MCF 10A (cell line): ENCODE measurements around the gene LY6G6C. TPM values are rescaled to one million over a fixed set of nuclear protein-coding genes. Genes with fewer than 3 reads are reported as not detected.

Experiments used
- BruUV-seq: library from RNA; stranded (reverse); fragments of 400-500 nt; replicated peaks from 2 replicates; lab custom pipeline; 2021; lab: Mats Ljungman, UMichigan
- CTCF ChIA-PET: fragments of 300-600 bp; sonication (Branson Sonifier 250); formaldehyde crosslinking; extraction: SDS; loops from one replicate; lab custom pipeline; 2021; ENCODE audit warnings: antibody characterized with exemption, inconsistent platforms; lab: Yijun Ruan, JAX
- POLR2A ChIA-PET: fragments of 300-600, 350-650 bp; sonication (Branson Sonifier 250); formaldehyde crosslinking; extraction: SDS; loops from one replicate; lab custom pipeline; 2020; ENCODE audit warnings: antibody characterized with exemption, inconsistent platforms; lab: Yijun Ruan, JAX
- DNase-seq: peaks from one replicate; pipeline ENCODE4 v3.0.0-alpha.2; 2018; ENCODE audit not compliant: unreplicated experiment
- H3K27ac Mint-ChIP-seq: one replicate; pipeline ENCODE4 v1.8.0; 2022; ENCODE audit warnings: mild to moderate bottlenecking, low read depth, mixed read lengths; ENCODE audit not compliant: unreplicated experiment
- H3K27me3 Mint-ChIP-seq: one replicate; pipeline ENCODE4 v1.8.0; 2022; ENCODE audit warnings: mixed read lengths; ENCODE audit not compliant: insufficient read depth, unreplicated experiment
- H3K36me3 Mint-ChIP-seq: one replicate; pipeline ENCODE4 v1.8.0; 2022; ENCODE audit warnings: mild to moderate bottlenecking, moderate library complexity, mixed read lengths; ENCODE audit not compliant: insufficient read depth, unreplicated experiment
- H3K4me1 Mint-ChIP-seq: one replicate; pipeline ENCODE4 v1.8.0; 2022; ENCODE audit warnings: mixed read lengths; ENCODE audit not compliant: insufficient read depth, unreplicated experiment
- H3K4me3 Mint-ChIP-seq: one replicate; pipeline ENCODE4 v1.8.0; 2022; ENCODE audit warnings: mild to moderate bottlenecking, moderate library complexity, mixed read lengths; ENCODE audit not compliant: unreplicated experiment
- H3K9me3 Mint-ChIP-seq: one replicate; pipeline ENCODE4 v1.8.0; 2022; ENCODE audit warnings: mixed read lengths; ENCODE audit not compliant: unreplicated experiment
- intact Hi-C: fragments of 100-400 bp; cut with micrococcal nuclease; formaldehyde crosslinking; loops from 2 replicates; pipeline ENCODE4 v1.14.1; 2022
- total RNA-seq: library from RNA; stranded (reverse); gene quantifications from 2 replicates; pipeline ENCODE4 v1.2.3, GENCODE V29; 2022
- TF ChIP-seq, protein P1 (sequence below): fragments of 200-600 bp; IDR thresholded peaks from one replicate; pipeline ENCODE4 v1.8.0; 2022; ENCODE audit warnings: antibody characterized with exemption, mild to moderate bottlenecking; ENCODE audit not compliant: unreplicated experiment

The LY6G6C gene
- total RNA-seq, 1 experiment from 2014 or later: not detected

DNA sequence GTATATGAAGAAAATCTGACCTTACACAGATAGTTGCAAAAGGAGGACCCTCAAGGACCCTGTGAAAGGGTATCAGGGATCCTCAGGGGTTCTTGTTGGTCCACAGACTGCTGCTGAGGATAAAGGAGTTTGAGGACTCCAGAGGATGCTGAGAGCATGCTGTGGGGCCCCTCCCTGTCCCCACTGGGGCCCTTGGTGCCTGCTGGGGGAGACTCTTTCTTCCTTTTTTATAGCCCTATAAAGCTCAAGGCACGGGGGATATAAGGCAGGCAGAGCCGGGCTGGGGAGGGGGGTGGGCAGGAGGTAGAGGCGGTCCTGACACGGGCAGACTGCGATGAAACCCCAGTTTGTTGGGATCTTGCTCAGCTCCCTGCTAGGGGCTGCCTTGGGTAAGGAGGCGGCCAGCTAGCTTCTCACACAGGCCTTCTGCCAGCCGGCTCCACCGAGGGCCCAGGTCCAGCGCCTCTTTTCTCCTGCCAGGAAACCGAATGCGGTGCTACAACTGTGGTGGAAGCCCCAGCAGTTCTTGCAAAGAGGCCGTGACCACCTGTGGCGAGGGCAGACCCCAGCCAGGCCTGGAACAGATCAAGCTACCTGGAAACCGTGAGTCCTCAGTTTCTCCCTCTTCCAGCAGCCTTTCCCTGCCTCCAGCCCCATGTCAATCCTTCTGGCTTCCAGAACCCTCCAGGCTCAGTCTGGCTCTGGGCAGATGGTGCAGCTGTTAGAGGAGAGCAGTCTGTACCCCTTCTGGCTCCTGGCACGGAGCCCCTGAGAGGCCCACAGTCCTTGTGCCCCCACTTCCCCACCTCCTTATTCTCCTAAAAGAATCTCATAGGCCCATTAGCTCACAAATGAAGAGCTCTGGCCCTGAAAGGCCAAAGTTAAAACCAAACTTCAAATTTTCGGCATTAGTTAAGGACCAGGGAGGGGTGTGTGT, 6.3 kb downstream of the LY6G6C start, which contains the start of gene LY6G6D:
Gene LY6G6D (plus strand): TSS at position 327 of the 937 bp plus-strand sequence. CDS start 8 bp downstream, at position 335.
- TF ChIP-seq, protein P1, sequence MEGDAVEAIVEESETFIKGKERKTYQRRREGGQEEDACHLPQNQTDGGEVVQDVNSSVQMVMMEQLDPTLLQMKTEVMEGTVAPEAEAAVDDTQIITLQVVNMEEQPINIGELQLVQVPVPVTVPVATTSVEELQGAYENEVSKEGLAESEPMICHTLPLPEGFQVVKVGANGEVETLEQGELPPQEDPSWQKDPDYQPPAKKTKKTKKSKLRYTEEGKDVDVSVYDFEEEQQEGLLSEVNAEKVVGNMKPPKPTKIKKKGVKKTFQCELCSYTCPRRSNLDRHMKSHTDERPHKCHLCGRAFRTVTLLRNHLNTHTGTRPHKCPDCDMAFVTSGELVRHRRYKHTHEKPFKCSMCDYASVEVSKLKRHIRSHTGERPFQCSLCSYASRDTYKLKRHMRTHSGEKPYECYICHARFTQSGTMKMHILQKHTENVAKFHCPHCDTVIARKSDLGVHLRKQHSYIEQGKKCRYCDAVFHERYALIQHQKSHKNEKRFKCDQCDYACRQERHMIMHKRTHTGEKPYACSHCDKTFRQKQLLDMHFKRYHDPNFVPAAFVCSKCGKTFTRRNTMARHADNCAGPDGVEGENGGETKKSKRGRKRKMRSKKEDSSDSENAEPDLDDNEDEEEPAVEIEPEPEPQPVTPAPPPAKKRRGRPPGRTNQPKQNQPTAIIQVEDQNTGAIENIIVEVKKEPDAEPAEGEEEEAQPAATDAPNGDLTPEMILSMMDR: no peak
- Mint-ChIP-seq H3K36me3 (no peaks in the 10 kb centered on the region), H3K27me3 (no peaks in the 10 kb centered on the region), H3K4me1 (peaks cover 15% of the 10 kb centered on the region), H3K27ac (no peak within 1 kb of the TSS), H3K9me3 (no peaks in the 10 kb centered on the region), H3K4me3 (no peak within 1 kb of the TSS)
- ChIA-PET CTCF (interaction anchor here (0.7 to 1.2 kb wide), 4 partner anchors 12 to 55 kb away, joined by 3 to 4 read pairs (median 3); partner anchors contain the start of gene ABHD16A), POLR2A (interaction anchor here (0.7 to 2.1 kb wide), 4 partner anchors 12 to 19 kb away, joined by 3 to 8 read pairs (median 4); partner anchors contain the start of genes ABHD16A and DDAH2)
- BruUV-seq: no TSS peak
- no peak for DNase-seq
- intact Hi-C loops: no loop called here

DNA sequence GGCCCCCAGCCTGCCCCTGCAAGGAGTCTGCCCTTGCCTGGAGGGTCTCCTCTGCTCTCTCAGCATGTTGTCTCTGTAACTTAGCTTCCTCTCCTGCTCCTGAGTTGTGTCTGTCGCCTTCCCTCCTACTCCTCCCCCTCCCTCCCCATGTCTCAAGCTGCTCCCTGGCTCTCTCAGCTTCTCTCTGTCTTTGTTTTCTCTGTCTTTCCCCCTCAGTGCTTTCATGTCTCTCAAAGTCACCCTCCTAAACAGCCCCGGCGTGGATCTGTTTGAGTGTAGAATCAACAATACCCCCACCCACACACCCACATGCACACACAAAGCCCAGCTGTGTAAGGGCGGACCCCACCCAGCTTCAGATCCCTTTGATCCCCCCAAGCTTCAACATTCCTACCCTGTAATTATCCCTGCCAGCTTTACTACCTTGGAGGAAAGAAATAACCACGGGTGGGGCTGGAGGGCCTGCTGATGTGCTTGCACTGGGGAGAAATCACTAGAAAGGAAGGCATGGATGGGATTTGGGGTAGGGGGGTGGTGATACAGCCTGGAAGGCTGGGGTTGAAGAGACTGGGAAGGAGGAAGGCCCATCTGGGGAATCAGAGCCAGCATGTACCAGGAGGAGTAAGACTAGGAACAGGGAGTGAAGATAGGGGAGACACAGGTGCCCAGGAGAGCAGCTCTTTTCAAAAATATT, 7.4 kb downstream of the LY6G6C start:
- intact Hi-C loops: no loop called here
- H3K36me3 Mint-ChIP-seq: no peaks in the 10 kb centered on the region
- BruUV-seq: no TSS peak
- no peaks in the 10 kb centered on the region for H3K27me3 Mint-ChIP-seq
- CTCF ChIA-PET: interaction anchor here (0.5 to 1.5 kb wide), 4 partner anchors 16 to 172 kb away, joined by 3 to 5 read pairs (median 4); partner anchors contain the start of gene DDAH2
- H3K27ac Mint-ChIP-seq: no peak overlapping the region
- TF ChIP-seq, protein P1: no peak
- H3K4me1 Mint-ChIP-seq: peaks cover 12% of the 10 kb centered on the region
- DNase-seq: no peak
- no peaks in the 10 kb centered on the region for H3K9me3 Mint-ChIP-seq
- POLR2A ChIA-PET: interaction anchor here (2.1 kb wide), 1 partner anchor 11 kb away, joined by 8 read pairs; the partner anchor contains the start of gene ABHD16A
- no peak overlapping the region for H3K4me3 Mint-ChIP-seq

DNA sequence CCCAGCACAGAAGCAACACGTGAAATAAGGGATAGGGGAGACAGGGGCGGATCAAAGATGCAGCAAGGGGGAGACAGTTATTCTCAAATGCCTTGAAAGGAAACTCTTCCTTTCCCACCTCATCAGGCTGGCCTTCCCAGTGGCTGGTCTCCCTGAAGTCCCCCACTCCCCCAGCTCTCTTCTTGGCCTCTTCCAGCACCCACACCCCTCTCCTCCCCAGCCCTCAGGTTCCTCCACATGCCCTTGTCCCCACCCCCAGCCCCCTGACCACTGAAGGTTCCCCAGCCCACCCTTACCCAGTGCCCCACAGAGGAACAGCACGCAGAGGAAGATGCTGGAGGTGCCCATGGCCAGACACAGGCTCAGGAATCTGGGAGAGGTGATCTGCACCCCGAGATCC, 8.1 kb downstream of the LY6G6C start:
- Mint-ChIP-seq H3K36me3 (no peaks in the 10 kb centered on the region), H3K4me3 (no peak overlapping the region), H3K9me3 (no peaks in the 10 kb centered on the region), H3K27me3 (no peaks in the 10 kb centered on the region), H3K27ac (no peak overlapping the region), H3K4me1 (peaks cover 12% of the 10 kb centered on the region)
- no TSS peak for BruUV-seq
- ChIA-PET POLR2A (interaction anchor here (0.5 to 2.1 kb wide), 3 partner anchors 10 to 49 kb away, joined by 3 to 8 read pairs (median 5); partner anchors contain the start of genes ABHD16A and GPANK1), CTCF (interaction anchor here (0.5 to 1.5 kb wide), 3 partner anchors 16 to 81 kb away, joined by 4 to 5 read pairs (median 4); partner anchors contain the start of gene DDAH2)
- no peak for DNase-seq
- intact Hi-C loops: no loop called here
- TF ChIP-seq, protein P1: no peak
